C4-2B (cell line): Measurements from ENCODE around the gene TLR10.
"Not testable (repeated sequence)": the region's sequence is repeated elsewhere in the genome, so short reads cannot be mapped to it uniquely, and the experiment has no call there.

Source experiments
- H3K27ac ChIP-seq: fragments of 450-650 bp; 2 replicates; pipeline ENCODE4 v1.5.1; 2017
- ZFX ChIP-seq: fragments of 450-650 bp; IDR thresholded peaks from 2 replicates; pipeline ENCODE4 v1.6.1; 2017
- TF ChIP-seq, protein P1 (sequence below): fragments of 450-650 bp; conservative IDR thresholded peaks from 2 replicates; pipeline ENCODE4 v1.5.1; 2017; ENCODE audit warnings: mild to moderate bottlenecking

The TLR10 gene

GRCh38 chr4:38783109-38783460 is 295 bp upstream of the TLR10 start:
- no peak overlapping the region for H3K27ac ChIP-seq
- no peak for TF ChIP-seq ZFX
- TF ChIP-seq, protein P1, sequence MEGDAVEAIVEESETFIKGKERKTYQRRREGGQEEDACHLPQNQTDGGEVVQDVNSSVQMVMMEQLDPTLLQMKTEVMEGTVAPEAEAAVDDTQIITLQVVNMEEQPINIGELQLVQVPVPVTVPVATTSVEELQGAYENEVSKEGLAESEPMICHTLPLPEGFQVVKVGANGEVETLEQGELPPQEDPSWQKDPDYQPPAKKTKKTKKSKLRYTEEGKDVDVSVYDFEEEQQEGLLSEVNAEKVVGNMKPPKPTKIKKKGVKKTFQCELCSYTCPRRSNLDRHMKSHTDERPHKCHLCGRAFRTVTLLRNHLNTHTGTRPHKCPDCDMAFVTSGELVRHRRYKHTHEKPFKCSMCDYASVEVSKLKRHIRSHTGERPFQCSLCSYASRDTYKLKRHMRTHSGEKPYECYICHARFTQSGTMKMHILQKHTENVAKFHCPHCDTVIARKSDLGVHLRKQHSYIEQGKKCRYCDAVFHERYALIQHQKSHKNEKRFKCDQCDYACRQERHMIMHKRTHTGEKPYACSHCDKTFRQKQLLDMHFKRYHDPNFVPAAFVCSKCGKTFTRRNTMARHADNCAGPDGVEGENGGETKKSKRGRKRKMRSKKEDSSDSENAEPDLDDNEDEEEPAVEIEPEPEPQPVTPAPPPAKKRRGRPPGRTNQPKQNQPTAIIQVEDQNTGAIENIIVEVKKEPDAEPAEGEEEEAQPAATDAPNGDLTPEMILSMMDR, result peak; percentile 41

DNA sequence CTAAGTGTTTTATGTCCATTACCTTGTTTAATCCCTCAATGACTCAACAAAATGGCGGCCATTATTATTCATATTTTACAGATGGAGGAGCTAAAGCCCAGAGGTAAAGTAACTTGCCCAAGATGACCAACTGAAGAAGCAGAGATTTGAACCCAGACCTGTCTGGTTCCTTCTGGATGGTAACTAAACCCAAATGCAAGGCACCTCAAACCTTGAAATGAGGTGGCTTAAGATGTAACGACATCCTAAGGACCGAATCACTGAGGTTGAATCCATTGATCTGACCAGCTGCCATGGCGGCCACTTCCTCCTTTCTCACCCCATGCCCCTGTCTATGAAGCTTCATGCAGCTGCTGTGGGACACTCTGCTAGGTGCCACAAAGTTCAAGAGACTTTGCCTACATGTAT is 932 bp downstream of the TLR10 start:
- TF ChIP-seq, protein P1, result no peak
- TF ChIP-seq ZFX, result no peak
- no peak overlapping the region for H3K27ac ChIP-seq

DNA sequence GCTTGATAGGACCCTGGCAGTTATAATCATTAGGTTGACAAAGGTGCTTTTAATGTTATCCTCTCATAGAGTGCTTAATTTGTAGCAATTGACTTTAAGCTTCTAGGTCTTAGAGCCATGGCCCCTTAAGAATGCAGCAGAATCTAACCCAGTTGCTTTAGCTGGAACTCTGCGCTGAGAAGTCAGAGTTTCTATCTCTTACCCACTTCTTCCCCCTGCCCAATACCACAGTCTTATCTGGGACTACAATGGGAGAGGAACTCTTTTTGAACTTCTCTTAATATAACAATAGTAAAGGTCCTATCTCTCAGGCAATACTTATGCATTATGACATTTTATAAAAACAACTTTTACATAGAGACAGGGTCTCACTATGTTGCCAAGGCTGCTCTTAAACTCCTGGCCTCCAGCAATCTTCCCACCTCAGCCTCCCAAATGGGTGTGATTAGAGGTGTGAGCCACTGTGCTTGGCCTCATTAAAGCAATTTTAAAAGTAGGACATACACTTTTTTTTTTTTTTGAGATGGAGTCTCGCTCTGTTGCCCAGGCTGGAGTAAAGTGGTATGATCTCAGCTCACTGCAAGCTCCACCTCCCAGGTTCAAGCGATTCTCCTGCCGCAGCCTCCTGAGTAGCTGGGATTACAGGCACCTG is 1.8 kb downstream of the TLR10 start:
- no peak overlapping the region for H3K27ac ChIP-seq
- TF ChIP-seq ZFX, result no peak
- TF ChIP-seq, protein P1, result no peak

DNA sequence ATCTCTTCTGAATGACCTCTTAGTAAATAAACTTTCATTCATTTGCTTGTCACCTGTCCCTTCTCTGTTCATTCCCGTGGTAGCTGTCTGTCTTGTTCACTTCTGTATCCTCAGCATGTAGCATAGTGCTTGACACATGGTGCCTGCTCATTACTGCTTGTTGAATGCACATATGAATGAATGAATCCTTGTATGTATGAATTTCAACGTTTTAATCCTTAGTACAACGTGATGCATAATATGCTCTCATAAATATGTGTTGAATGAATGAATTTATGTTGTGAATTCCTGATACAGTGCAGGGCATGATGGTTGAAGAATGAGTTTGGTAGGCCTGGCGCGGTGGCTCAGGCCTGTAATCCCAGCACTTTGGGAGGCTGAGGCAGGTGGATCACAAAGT is 3.0 kb downstream of the TLR10 start:
- no peak overlapping the region for H3K27ac ChIP-seq
- TF ChIP-seq, protein P1, result no peak
- no peak for TF ChIP-seq ZFX

GRCh38 chr4:38777925-38778324 is 4.9 kb downstream of the TLR10 start:
- H3K27ac ChIP-seq, result not testable (repeated sequence)

- H3K27ac ChIP-seq, result no peak overlapping the region
- no peak for TF ChIP-seq ZFX
- TF ChIP-seq, protein P1, result no peak
Measured at GRCh38 chr4:38775326-38775725, 7.5 kb downstream of the TLR10 start.

- no peak overlapping the region for H3K27ac ChIP-seq
- TF ChIP-seq, protein P1, result no peak
- TF ChIP-seq ZFX, result no peak
Measured at GRCh38 chr4:38774181-38774955, 8.4 kb downstream of the TLR10 start.

DNA sequence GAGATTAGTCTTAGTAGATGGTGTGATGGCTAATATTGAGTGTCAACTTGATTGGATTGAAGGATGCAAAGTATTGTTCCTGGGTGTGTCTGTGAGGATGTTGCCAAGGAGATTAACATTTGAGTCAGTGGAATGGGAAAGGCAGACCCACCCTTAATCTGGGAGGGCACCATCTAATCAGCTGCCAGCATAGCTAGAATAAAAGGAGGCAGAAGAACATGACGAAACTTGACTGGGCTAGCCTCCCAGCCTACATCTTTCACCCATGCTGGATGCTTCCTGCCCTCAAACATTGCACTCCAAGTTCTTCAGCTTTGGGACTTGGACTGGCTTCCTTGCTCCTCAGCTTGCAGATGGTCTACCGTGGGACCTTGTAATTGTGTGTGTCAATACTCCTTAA is 12.5 kb downstream of the TLR10 start:
- not testable (repeated sequence) for H3K27ac ChIP-seq
